Measurements from ENCODE around the gene WIPF1.

- TF ChIP-seq, protein P1, sequence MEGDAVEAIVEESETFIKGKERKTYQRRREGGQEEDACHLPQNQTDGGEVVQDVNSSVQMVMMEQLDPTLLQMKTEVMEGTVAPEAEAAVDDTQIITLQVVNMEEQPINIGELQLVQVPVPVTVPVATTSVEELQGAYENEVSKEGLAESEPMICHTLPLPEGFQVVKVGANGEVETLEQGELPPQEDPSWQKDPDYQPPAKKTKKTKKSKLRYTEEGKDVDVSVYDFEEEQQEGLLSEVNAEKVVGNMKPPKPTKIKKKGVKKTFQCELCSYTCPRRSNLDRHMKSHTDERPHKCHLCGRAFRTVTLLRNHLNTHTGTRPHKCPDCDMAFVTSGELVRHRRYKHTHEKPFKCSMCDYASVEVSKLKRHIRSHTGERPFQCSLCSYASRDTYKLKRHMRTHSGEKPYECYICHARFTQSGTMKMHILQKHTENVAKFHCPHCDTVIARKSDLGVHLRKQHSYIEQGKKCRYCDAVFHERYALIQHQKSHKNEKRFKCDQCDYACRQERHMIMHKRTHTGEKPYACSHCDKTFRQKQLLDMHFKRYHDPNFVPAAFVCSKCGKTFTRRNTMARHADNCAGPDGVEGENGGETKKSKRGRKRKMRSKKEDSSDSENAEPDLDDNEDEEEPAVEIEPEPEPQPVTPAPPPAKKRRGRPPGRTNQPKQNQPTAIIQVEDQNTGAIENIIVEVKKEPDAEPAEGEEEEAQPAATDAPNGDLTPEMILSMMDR (IDR thresholded peaks at IDR 0.05 in 8 of 11, conservative IDR thresholded peaks at IDR 0.05 in 3 of 11): no peak
- no peak for TF ChIP-seq POLR2AphosphoS5 (IDR thresholded peaks at IDR 0.05)
These were observed 31.9 kb upstream of the WIPF1 start for GRCh38 chr2:174629506-174629905.
